ENCODE results near the gene QPCT. TPM values are rescaled to one million over a fixed set of nuclear protein-coding genes. Genes with fewer than 3 reads are reported as not detected.

QPCT gene
- total RNA-seq, 1 experiment from 2014 or later = 13.6 TPM

- Mint-ChIP-seq H3K4me1 (peaks cover 76% of the 10 kb centered on the region), H3K27me3 (ENCODE audit: low read depth) (peaks cover 2% of the 10 kb centered on the region), H3K4me3 (no peak overlapping the region), H3K27ac (no peak overlapping the region), H3K36me3 (peaks cover 5% of the 10 kb centered on the region; the same call in 1 of the 2 replicates), H3K9me3 (no peaks in the 10 kb centered on the region)
- no peak for ATAC-seq
- POLR2A ChIA-PET = interaction anchor here (0.7 kb wide), 2 partner anchors 18 to 1058 kb away, joined by 3 read pairs; no protein-coding TSS in a partner anchor
- DNase-seq (ENCODE audit: low spot score) = no peak
- CTCF ChIA-PET = no interaction called here
- TF ChIP-seq SP1 (CRISPR knock-in tag; conservative IDR thresholded peaks at IDR 0.05) = no peak
- TF ChIP-seq ELF4 (CRISPR knock-in tag; IDR thresholded peaks at IDR 0.05; ENCODE audit: low read depth) = no peak
- TF ChIP-seq ARID4B (CRISPR knock-in tag; IDR thresholded peaks at IDR 0.05; ENCODE audit: borderline replicate concordance) = no peak
- no peak for TF ChIP-seq ZNF219 (CRISPR knock-in tag; IDR thresholded peaks at IDR 0.05; ENCODE audit: borderline replicate concordance)
- no peak for TF ChIP-seq ZNF396 (CRISPR knock-in tag; IDR thresholded peaks at IDR 0.05; ENCODE audit: borderline replicate concordance)
- no peak for TF ChIP-seq TEAD1 (CRISPR knock-in tag; IDR thresholded peaks at IDR 0.05)
- TF ChIP-seq PREB (CRISPR knock-in tag; IDR thresholded peaks at IDR 0.05; ENCODE audit: borderline replicate concordance) = no peak
- TF ChIP-seq NFE2L1 (CRISPR knock-in tag; IDR thresholded peaks at IDR 0.05) = no peak
- TF ChIP-seq ATF3 (CRISPR knock-in tag; conservative IDR thresholded peaks at IDR 0.05) = no peak
- TF ChIP-seq ATF1 (CRISPR knock-in tag; IDR thresholded peaks at IDR 0.05) = no peak
- TF ChIP-seq AR (CRISPR knock-in tag; IDR thresholded peaks at IDR 0.05) = no peak
- no peak for TF ChIP-seq USF2 (CRISPR knock-in tag; IDR thresholded peaks at IDR 0.05)
- no peak for TF ChIP-seq ZSCAN18 (CRISPR knock-in tag; IDR thresholded peaks at IDR 0.05)
- TF ChIP-seq SMAD4 (CRISPR knock-in tag; IDR thresholded peaks at IDR 0.05) = no peak
Observed at GRCh38 chr2:37319754-37320609, 24.4 kb upstream of the QPCT start.
